IMR-90 (cell line): ENCODE measurements around the gene PSMD1. TPM values are rescaled to one million over a fixed set of nuclear protein-coding genes. Genes with fewer than 3 reads are reported as not detected.
A peak's percentile ranks its signal among the peaks of the same experiment; 100 is the strongest.

Experiments used
- ATAC-seq: fragments of 200-7000 bp; cut with Tn5 transposase; 2 replicates; pipeline ENCODE4 v1.9.1; 2020; ENCODE audit warnings: low read depth, mild to moderate bottlenecking, moderate library complexity
- BruUV-seq: library from RNA; stranded (reverse); fragments of 400-500 nt; replicated peaks from 2 replicates; lab custom pipeline; 2021; lab: Mats Ljungman, UMichigan
- CTCF ChIA-PET: fragments of 300-600 bp; formaldehyde crosslinking; extraction: SDS; loops from one replicate; lab custom pipeline; 2021; ENCODE audit warnings: antibody characterized with exemption; lab: Yijun Ruan, JAX
- POLR2A ChIA-PET: fragments of 300-600 bp; sonication (Branson Sonifier 250); formaldehyde crosslinking; loops from one replicate; lab custom pipeline; 2022; ENCODE audit warnings: antibody characterized with exemption; ENCODE audit not compliant: unreplicated experiment; lab: Charles Lee
- DNase-seq: peaks from one replicate; pipeline ENCODE4 v3.0.0; 2013
- H2AFZ ChIP-seq: replicated peaks from 2 replicates; pipeline ENCODE3; 2013; ENCODE audit warnings: low read length, mild to moderate bottlenecking; ENCODE audit not compliant: poor library complexity
- H2AK5ac ChIP-seq: 2 replicates; pipeline ENCODE4 v1.6.1; 2013; ENCODE audit warnings: low read depth, low read length, inconsistent platforms
- H2AK9ac ChIP-seq: replicated peaks from 2 replicates; pipeline ENCODE3; 2013; ENCODE audit warnings: mild to moderate bottlenecking, low read depth, low read length, moderate library complexity; ENCODE audit not compliant: poor library complexity
- H2BK120ac ChIP-seq: 2 replicates; pipeline ENCODE4 v1.6.1; 2013; ENCODE audit warnings: low read depth, low read length, inconsistent platforms
- H2BK15ac ChIP-seq: 3 replicates; pipeline ENCODE4 v1.6.1; 2013; ENCODE audit warnings: low read depth, low read length, inconsistent platforms
- H2BK20ac ChIP-seq: 2 replicates; pipeline ENCODE4 v1.6.1; 2013; ENCODE audit warnings: low read depth, mild to moderate bottlenecking, inconsistent platforms, low read length, moderate library complexity
- H2BK5ac ChIP-seq: 2 replicates; pipeline ENCODE4 v1.6.1; 2013; ENCODE audit warnings: mild to moderate bottlenecking, low read depth, low read length, inconsistent platforms; ENCODE audit not compliant: poor library complexity, severe bottlenecking
- H3K14ac ChIP-seq: replicated peaks from 2 replicates; pipeline ENCODE4 v1.6.1; 2013; ENCODE audit warnings: low read depth, low read length, inconsistent platforms
- H3K18ac ChIP-seq: 2 replicates; pipeline ENCODE4 v1.6.1; 2013; ENCODE audit warnings: low read depth, low read length, control low read depth
- H3K23ac ChIP-seq: 2 replicates; pipeline ENCODE4 v1.6.1; 2013; ENCODE audit warnings: low read depth, low read length, inconsistent platforms
- H3K27ac ChIP-seq: 2 replicates; pipeline ENCODE4 v1.5.1; 2013; ENCODE audit warnings: mild to moderate bottlenecking, control low read depth, low read length; ENCODE audit not compliant: insufficient read depth
- H3K27me3 ChIP-seq: 2 replicates; pipeline ENCODE4 v1.6.1; 2013; ENCODE audit warnings: low read length; ENCODE audit not compliant: control insufficient read depth, insufficient read depth
- H3K36me3 ChIP-seq: 2 replicates; pipeline ENCODE4 v1.6.1; 2013; ENCODE audit warnings: low read length, mixed read lengths; ENCODE audit not compliant: control insufficient read depth, insufficient read depth
- H3K4ac ChIP-seq: 2 replicates; pipeline ENCODE4 v1.6.1; 2013; ENCODE audit warnings: low read depth, low read length, inconsistent platforms
- H3K4me1 ChIP-seq: 2 replicates; pipeline ENCODE4 v1.6.1; 2013; ENCODE audit warnings: low read length, mixed read lengths; ENCODE audit not compliant: control insufficient read depth, insufficient read depth
- H3K4me2 ChIP-seq: 2 replicates; pipeline ENCODE4 v1.6.1; 2013; ENCODE audit warnings: low read depth, mild to moderate bottlenecking, control low read depth, low read length, moderate library complexity
- H3K4me3 ChIP-seq: 2 replicates; pipeline ENCODE4 v1.5.1; 2013; ENCODE audit warnings: low read depth, mild to moderate bottlenecking, control low read depth, low read length, moderate library complexity; ENCODE audit not compliant: insufficient read depth
- H3K56ac ChIP-seq: 2 replicates; pipeline ENCODE4 v1.6.1; 2013; ENCODE audit warnings: low read length, inconsistent platforms; ENCODE audit not compliant: insufficient read depth; ENCODE audit errors: extremely low read depth
- H3K79me1 ChIP-seq, 2 experiments: 2 replicates each; pipeline ENCODE4 v1.6.1; 2013; ENCODE audit warnings: low read length in 2 of 2, inconsistent platforms in 1 of 2, low read depth in 1 of 2
- H3K9ac ChIP-seq: 2 replicates; pipeline ENCODE4 v1.6.1; 2013; ENCODE audit warnings: low read depth, low read length, control low read depth
- H3K9me1 ChIP-seq: 2 replicates; pipeline ENCODE4 v1.6.1; 2013; ENCODE audit warnings: low read length, inconsistent platforms; ENCODE audit not compliant: insufficient read depth
- H3K9me3 ChIP-seq: 2 replicates; pipeline ENCODE4 v1.6.1; 2013; ENCODE audit warnings: low read length; ENCODE audit not compliant: control insufficient read depth, insufficient read depth
- H4K20me1 ChIP-seq: 2 replicates; pipeline ENCODE4 v1.6.1; 2013; ENCODE audit warnings: low read length, inconsistent platforms; ENCODE audit not compliant: insufficient read depth
- H4K5ac ChIP-seq: 2 replicates; pipeline ENCODE4 v1.6.1; 2013; ENCODE audit warnings: mild to moderate bottlenecking, low read depth, low read length, control low read depth
- H4K8ac ChIP-seq, 2 experiments: 2 replicates each; pipeline ENCODE4 v1.6.1; 2013; ENCODE audit warnings: low read depth in 2 of 2, low read length in 2 of 2, control low read depth in 1 of 2, inconsistent platforms in 1 of 2
- H4K91ac ChIP-seq: 2 replicates; pipeline ENCODE4 v1.6.1; 2013; ENCODE audit warnings: low read depth, low read length, inconsistent platforms; ENCODE audit not compliant: insufficient read depth
- BHLHE40 ChIP-seq: fragments of 150-350 bp; IDR thresholded peaks from 2 replicates; pipeline ENCODE4 v1.6.1; 2016; ENCODE audit warnings: mild to moderate bottlenecking, low read depth, low read length
- CHD1 ChIP-seq: IDR thresholded peaks from 2 replicates; pipeline ENCODE4 v1.6.1; 2012; ENCODE audit warnings: low read depth, low read length, improper control_type of control experiment
- CTCF ChIP-seq: conservative IDR thresholded peaks from 2 replicates; pipeline ENCODE4 v1.5.1; 2012; ENCODE audit warnings: mild to moderate bottlenecking, low read depth, low read length, improper control_type of control experiment
- FOS ChIP-seq: fragments of 150-350 bp; IDR thresholded peaks from 2 replicates; pipeline ENCODE4 v1.6.1; 2016; ENCODE audit warnings: low read depth, low read length
- MAFK ChIP-seq: IDR thresholded peaks from 2 replicates; pipeline ENCODE4 v1.6.1; 2012; ENCODE audit warnings: low read depth, low read length, improper control_type of control experiment
- MAZ ChIP-seq: IDR thresholded peaks from 2 replicates; pipeline ENCODE4 v1.6.1; 2012; ENCODE audit warnings: low read depth, mild to moderate bottlenecking, low read length, improper control_type of control experiment, moderate library complexity, borderline replicate concordance
- MXI1 ChIP-seq: IDR thresholded peaks from 2 replicates; pipeline ENCODE4 v1.6.1; 2012; ENCODE audit warnings: low read depth, mild to moderate bottlenecking, low read length, moderate library complexity, borderline replicate concordance
- NFE2L2 ChIP-seq: fragments of 150-350 bp; IDR thresholded peaks from 2 replicates; pipeline ENCODE4 v1.6.1; 2016; ENCODE audit warnings: low read depth, mild to moderate bottlenecking, low read length
- RCOR1 ChIP-seq: IDR thresholded peaks from 2 replicates; pipeline ENCODE4 v1.6.1; 2012; ENCODE audit warnings: mild to moderate bottlenecking, low read length, improper control_type of control experiment; ENCODE audit not compliant: insufficient replicate concordance
- RFX5 ChIP-seq: IDR thresholded peaks from 2 replicates; pipeline ENCODE4 v1.8.0; 2012; ENCODE audit warnings: low read depth, mild to moderate bottlenecking, low read length, moderate library complexity
- USF2 ChIP-seq: fragments of 150-350 bp; IDR thresholded peaks from 2 replicates; pipeline ENCODE4 v1.6.1; 2017; ENCODE audit warnings: mild to moderate bottlenecking, antibody characterized with exemption, low read length, low read depth
- WGBS, 2 experiments: methylation state at CpG; one replicate each; pipeline versions ENCODE4 v1.1.5 to v1.1.7; 2013; ENCODE audit warnings: missing lambda C conversion rate in 2 of 2; ENCODE audit not compliant: insufficient read length in 1 of 2; ENCODE audit errors: extremely low coverage in 2 of 2; 5-methylcytosine and 5-hydroxymethylcytosine counted together
- dilution Hi-C: fragments of 300-500 bp; cut with HindIII; formaldehyde crosslinking; loops from one replicate; pipeline ENCODE4 v1.14.3; 2018; ENCODE audit warnings: low sequenced_read_pairs; ENCODE audit not compliant: unreplicated experiment
- in situ Hi-C: fragments of 300-500 bp; cut with MboI; formaldehyde crosslinking; loops from 3 replicates; pipeline ENCODE4 v1.14.3; 2019; ENCODE audit warnings: low sequenced_read_pairs, inconsistent platforms, mixed read lengths
- intact Hi-C: fragments of 100-400 bp; cut with micrococcal nuclease; formaldehyde crosslinking; loops from 2 replicates; pipeline ENCODE4 v1.10.0; 2022
- polyA plus RNA-seq, 3 experiments: library from polyadenylated mRNA; depleted of rRNA; stranded (reverse); fragments of >200 nt; gene quantifications; 2 replicates each; pipeline ENCODE4 v1.2.3, GENCODE V29; 2012; ENCODE audit warnings: low replicate concordance in 1 of 3
- total RNA-seq: library from RNA; depleted of rRNA; stranded (reverse); fragments of >200 nt; gene quantifications from 2 replicates; pipeline ENCODE4 v1.2.3, GENCODE V29; 2012

PSMD1 gene
- total and polyA plus RNA-seq, 2 of the 4 experiments (the other 2 are of a cell fraction) = 89.8 to 181 TPM

- Histone ChIP-seq H2AK9ac (peak overlapping the region; percentile 50), H3K36me3 (no peaks in the 10 kb centered on the region), H3K9ac (no peak overlapping the region), H2BK5ac (no peak overlapping the region), H2BK15ac (peak overlapping the region; percentile 70; the same call in 1 of the 3 replicates), H4K5ac (no peak overlapping the region), H3K56ac (no peak overlapping the region), H3K9me1 (no peaks in the 10 kb centered on the region), H4K8ac (peak overlapping the region in 1 of 2 experiments; percentile 48; a peak in 1 of 4 replicates), H3K9me3 (no peaks in the 10 kb centered on the region), H3K14ac (0 out of 2 replicates have a peak overlapping the region, but pooled peaks have one; percentile 40), H3K4me2 (no peak overlapping the region), H2AFZ (peak overlapping the region; percentile 53), H3K4me3 (no peak overlapping the region), H3K27me3 (no peaks in the 10 kb centered on the region), H3K18ac (no peak overlapping the region), H2BK20ac (peak overlapping the region; percentile 21), H3K23ac (peak overlapping the region; percentile 12; the same call in 1 of the 2 replicates), H3K27ac (no peak overlapping the region), H3K4ac (peak overlapping the region; percentile 53), H4K91ac (peak overlapping the region; percentile 26), H2AK5ac (peak overlapping the region; percentile 88), H2BK120ac (peak overlapping the region; percentile 72), H4K20me1 (no peaks in the 10 kb centered on the region), H3K4me1 (peaks cover 8% of the 10 kb centered on the region), H3K79me1 (no peaks in the 10 kb centered on the region)
- intact Hi-C loops (no loop called here), dilution Hi-C loops (no loop called here), in situ Hi-C loops (no loop called here)
- TF ChIP-seq NFE2L2 (no peak), FOS (no peak), CTCF (no peak), RCOR1 (no peak), MAZ (no peak), MAFK (no peak), RFX5 (no peak), MXI1 (no peak), BHLHE40 (no peak), CHD1 (no peak), USF2 (no peak)
- 89% methylated on average over 6 of the region's 12 CpGs; no CpG with 5 or more reads in 1 of the 2 experiments for WGBS, 2 experiments
- ChIA-PET CTCF (interaction anchor here (0.9 kb wide), 1 partner anchor 15 kb away, joined by 3 read pairs; no protein-coding TSS in a partner anchor), POLR2A (no interaction called here)
- DNase-seq = peak; percentile 50
- ATAC-seq = peak; percentile 21; the same call in 1 of the 2 replicates
- no TSS peak for BruUV-seq
These were observed 125.3 kb downstream of the PSMD1 start for GRCh38 chr2:231181860-231182512.
